HepG2 (cell line): Measurements from ENCODE around the gene AHCY. TPM values are rescaled to one million over a fixed set of nuclear protein-coding genes. Genes with fewer than 3 reads are reported as not detected.
"Not testable (repeated sequence)": the region's sequence is repeated elsewhere in the genome, so short reads cannot be mapped to it uniquely, and the experiment has no call there.

Experiments
- ATAC-seq: fragments of 200-7000 bp; cut with Tn5 transposase; 3 replicates; pipeline ENCODE4 v1.9.1; 2020; ENCODE audit warnings: mild to moderate bottlenecking, moderate library complexity
- BruUV-seq: library from RNA; stranded (reverse); fragments of 400-500 nt; replicated peaks from 2 replicates; lab custom pipeline; 2021; lab: Mats Ljungman, UMichigan
- CTCF ChIA-PET: fragments of 300-600 bp; formaldehyde crosslinking; extraction: SDS; loops from one replicate; lab custom pipeline; 2021; ENCODE audit warnings: low total read pairs, inconsistent platforms, low intra/inter-chr PET ratio; lab: Yijun Ruan, JAX
- POLR2A ChIA-PET: fragments of 350-600 bp; sonication (Branson Sonifier 250); formaldehyde crosslinking; loops from one replicate; lab custom pipeline; 2020; ENCODE audit warnings: antibody characterized with exemption, inconsistent platforms; lab: Yijun Ruan, JAX
- DNase-seq: peaks from one replicate; pipeline ENCODE4 v3.0.0-alpha.2; 2015; ENCODE audit warnings: low spot score
- FAIRE-seq: peaks from 3 replicates; lab custom pipeline; 2011; peaks lifted over from hg19 to GRCh38; lab: Jason Lieb, UNC
- H2AFZ ChIP-seq: one replicate; pipeline ENCODE4 v1.6.1; 2011; ENCODE audit warnings: low read length, inconsistent platforms
- H3K27ac ChIP-seq: fragments of 300-600 bp; 3 replicates; pipeline ENCODE4 v1.8.0; 2011; ENCODE audit warnings: mixed run types, mild to moderate bottlenecking, mixed read lengths, low read length, inconsistent platforms; ENCODE audit not compliant: insufficient read depth; ENCODE audit errors: extremely low read length
- H3K27me3 ChIP-seq, 2 experiments: fragments of 200-600 bp in 1 of 2; 2 replicates in 1 of 2; 3 replicates in 1 of 2; pipeline versions ENCODE4 v1.6.0 to v1.8.0; 2011; ENCODE audit warnings: low read length in 2 of 2, mild to moderate bottlenecking in 2 of 2, moderate library complexity in 2 of 2, inconsistent platforms in 1 of 2; ENCODE audit not compliant: insufficient read depth in 2 of 2, control insufficient read depth in 1 of 2
- H3K36me3 ChIP-seq, 2 experiments: fragments of 200-600 bp in 1 of 2; replicated peaks in 1 of 2; 2 replicates in 1 of 2; 3 replicates in 1 of 2; pipeline versions ENCODE4 v1.5.1 to v1.8.0; 2011; ENCODE audit warnings: low read length in 2 of 2, inconsistent platforms in 1 of 2; ENCODE audit not compliant: insufficient read depth in 2 of 2, control insufficient read depth in 1 of 2
- H3K4me1 ChIP-seq: 2 replicates; pipeline ENCODE4 v1.5.1; 2012; ENCODE audit warnings: low read length, inconsistent platforms; ENCODE audit not compliant: insufficient read depth
- H3K4me2 ChIP-seq: 2 replicates; pipeline ENCODE4 v1.6.0; 2011; ENCODE audit warnings: low read depth, low read length, inconsistent platforms
- H3K4me3 ChIP-seq, 3 experiments: fragments of 200-600 bp in 1 of 3; sonication (generic), shearing (Covaris generic) in 1 of 3; replicated peaks in 1 of 3; 2 replicates each; pipeline ENCODE4 v1.5.1; 2011 to 2016; ENCODE audit warnings: low read length in 3 of 3, inconsistent platforms in 2 of 3, low read depth in 2 of 3, mild to moderate bottlenecking in 2 of 3, control low read depth in 1 of 3, mixed read lengths in 1 of 3; ENCODE audit not compliant: insufficient read depth in 1 of 3
- H3K79me2 ChIP-seq: one replicate; pipeline ENCODE4 v1.6.1; 2011; ENCODE audit warnings: low read length, inconsistent platforms; ENCODE audit not compliant: insufficient read depth
- H3K9ac ChIP-seq: 2 replicates; pipeline ENCODE4 v1.6.0; 2011; ENCODE audit warnings: mild to moderate bottlenecking, low read depth, low read length, inconsistent platforms; ENCODE audit not compliant: insufficient read depth
- H3K9me3 ChIP-seq: 2 replicates; pipeline ENCODE4 v1.5.1; 2012; ENCODE audit warnings: mild to moderate bottlenecking, low read length
- H4K20me1 ChIP-seq: 2 replicates; pipeline ENCODE4 v1.6.0; 2011; ENCODE audit warnings: inconsistent platforms, mild to moderate bottlenecking, low read length, moderate library complexity; ENCODE audit not compliant: insufficient read depth
- STAT5B ChIP-seq: sonication (generic); formaldehyde crosslinking; IDR thresholded peaks from 2 replicates; pipeline ENCODE4 v1.4.0; 2020; ENCODE audit warnings: missing genetic modification reagents
- ZNF432 ChIP-seq: sonication (generic); formaldehyde crosslinking; IDR thresholded peaks from 2 replicates; pipeline ENCODE4 v1.5.0; 2020; ENCODE audit warnings: missing genetic modification reagents, mild to moderate bottlenecking, borderline replicate concordance
- ZNF564 ChIP-seq: sonication (generic); formaldehyde crosslinking; IDR thresholded peaks from 2 replicates; pipeline ENCODE4 v1.8.1; 2023; ENCODE audit warnings: mild to moderate bottlenecking, missing genetic modification reagents
- ZNF782 ChIP-seq: sonication (generic); formaldehyde crosslinking; IDR thresholded peaks from 2 replicates; pipeline ENCODE4 v1.4.0; 2020; ENCODE audit warnings: missing genetic modification reagents, mild to moderate bottlenecking, borderline replicate concordance
- ZSCAN5A ChIP-seq: sonication (generic); formaldehyde crosslinking; IDR thresholded peaks from 2 replicates; pipeline ENCODE4 v1.8.0; 2022; ENCODE audit warnings: mild to moderate bottlenecking, missing genetic modification reagents, borderline replicate concordance
- WGBS: methylation state at CpG from one replicate; pipeline ENCODE4 v1.1.6; 2017; ENCODE audit warnings: low lambda C conversion rate; 5-methylcytosine and 5-hydroxymethylcytosine counted together
- in situ Hi-C: cut with HindIII; loops from 2 replicates; pipeline ENCODE4 v1.10.0; 2017; ENCODE audit warnings: low pct_unique_long_range_greater_than_20kb; ENCODE audit not compliant: extremely low pct_ligation_motif_present
- intact Hi-C: fragments of 100-400 bp; cut with micrococcal nuclease; formaldehyde crosslinking; loops from one replicate; pipeline ENCODE4 v1.10.0; 2022; ENCODE audit not compliant: unreplicated experiment
- polyA plus RNA-seq, 8 experiments: library from polyadenylated mRNA; depleted of rRNA in 3 of 8; stranded (reverse) in 7 of 8; unstranded in 1 of 8; fragments of >200 nt; fragmentation: Illumina TruSeq in 4 of 8; extraction: Trizol in 4 of 8; gene quantifications; 2 replicates each; pipeline versions ENCODE4 v1.2.1 to v1.2.3, GENCODE V29; 2011 to 2016; ENCODE audit warnings: low read depth in 4 of 8, missing spikeins in 1 of 8, mixed read lengths in 1 of 8; ENCODE audit not compliant: insufficient read depth in 1 of 8
- total RNA-seq, 5 experiments: library from RNA; depleted of rRNA; stranded (reverse); fragments of >200 nt; fragmentation: Illumina TruSeq; extraction: Trizol; gene quantifications; 2 replicates each; pipeline ENCODE4 v1.2.3, GENCODE V29; 2016; ENCODE audit warnings: low read depth in 1 of 5

The AHCY gene
- total and polyA plus RNA-seq, 2 of the 13 experiments (the other 11 are each of a cell fraction or from before 2014, with no cell fraction given): 407 to 419 TPM

GRCh38 chr20:34252431-34253086, 50.6 kb downstream of the AHCY start:
- FAIRE-seq, H3K4me2 ChIP-seq, H3K9ac ChIP-seq, BruUV-seq, H3K27ac ChIP-seq, H3K9me3 ChIP-seq, POLR2A ChIA-PET, H3K36me3 ChIP-seq, H2AFZ ChIP-seq, intact Hi-C loops, CTCF ChIA-PET, ATAC-seq, DNase-seq, in situ Hi-C loops, H3K4me3 ChIP-seq, H4K20me1 ChIP-seq, H3K79me2 ChIP-seq, H3K27me3 ChIP-seq: not testable (repeated sequence)
- WGBS: 61% methylated on average over 7 of the region's 7 CpGs
- H3K4me1 ChIP-seq: peaks cover 22% of the 10 kb centered on the region

GRCh38 chr20:34251619-34252018, 51.5 kb downstream of the AHCY start:
- in situ Hi-C loops: no loop called here

More at GRCh38 chr20:34251619-34252018, 51.5 kb downstream of the AHCY start:
- no peaks in the 10 kb centered on the region for H3K9me3 ChIP-seq
- no TSS peak for BruUV-seq
- H3K4me2 ChIP-seq: no peak overlapping the region
- ATAC-seq (no peak), DNase-seq (no peak), FAIRE-seq (no peak)
- H4K20me1 ChIP-seq: no peaks in the 10 kb centered on the region
- intact Hi-C loops: no loop called here
- POLR2A ChIA-PET: no interaction called here
- H3K36me3 ChIP-seq: no peaks in the 10 kb centered on the region
- no peaks in the 10 kb centered on the region for H3K27me3 ChIP-seq
- H3K4me1 ChIP-seq: peaks cover 22% of the 10 kb centered on the region
- WGBS: 46% methylated on average over 2 of the region's 2 CpGs
- H3K9ac ChIP-seq: no peak overlapping the region
- H3K4me3 ChIP-seq: no peak overlapping the region
- no peaks in the 10 kb centered on the region for H3K79me2 ChIP-seq
- TF ChIP-seq ZNF432: no peak
- no peak for TF ChIP-seq STAT5B
- TF ChIP-seq ZNF782: no peak
- TF ChIP-seq ZNF564: peak; percentile 92; the same call in 1 of the 2 replicates
- TF ChIP-seq ZSCAN5A (CRISPR knock-in tag): no peak
- no peak overlapping the region for H2AFZ ChIP-seq
- CTCF ChIA-PET: no interaction called here
- no peak overlapping the region for H3K27ac ChIP-seq
